Inflammatory macrophage treated with lipopolysaccharide for 1 hour (primary cell): ENCODE results near the gene ZNF224.
A peak's percentile ranks its signal among the peaks of the same experiment; 100 is the strongest.

ENCODE experiments used
- DNase-seq, 2 donors: peaks; one replicate each; pipeline ENCODE4 v3.0.0-alpha.2; 2020 to 2022

The ZNF224 gene

GRCh38 chr19:44141191-44142058 is 47.3 kb downstream of the ZNF224 start, which contains the start of gene ZNF234:
Gene ZNF234 (plus strand): TSS chr19:44141554. CDS start chr19:44144633, 3,079 bp downstream.
- peak; percentile 83 to 86 for DNase-seq

GRCh38 chr19:44142059-44142433 is 47.9 kb downstream of the ZNF224 start:
- peak; percentile 7 to 14 for DNase-seq

- DNase-seq, result no peak
Observed at GRCh38 chr19:44149776-44150175, 55.6 kb downstream of the ZNF224 start.

- DNase-seq, result no peak
Observed at GRCh38 chr19:44151491-44151890, 57.3 kb downstream of the ZNF224 start.

GRCh38 chr19:44156475-44156874 is 62.3 kb downstream of the ZNF224 start:
- DNase-seq, result no peak
